ENCODE results near the gene UMAD1.
A peak's percentile ranks its signal among the peaks of the same experiment; 100 is the strongest.

- TF ChIP-seq, protein P1, sequence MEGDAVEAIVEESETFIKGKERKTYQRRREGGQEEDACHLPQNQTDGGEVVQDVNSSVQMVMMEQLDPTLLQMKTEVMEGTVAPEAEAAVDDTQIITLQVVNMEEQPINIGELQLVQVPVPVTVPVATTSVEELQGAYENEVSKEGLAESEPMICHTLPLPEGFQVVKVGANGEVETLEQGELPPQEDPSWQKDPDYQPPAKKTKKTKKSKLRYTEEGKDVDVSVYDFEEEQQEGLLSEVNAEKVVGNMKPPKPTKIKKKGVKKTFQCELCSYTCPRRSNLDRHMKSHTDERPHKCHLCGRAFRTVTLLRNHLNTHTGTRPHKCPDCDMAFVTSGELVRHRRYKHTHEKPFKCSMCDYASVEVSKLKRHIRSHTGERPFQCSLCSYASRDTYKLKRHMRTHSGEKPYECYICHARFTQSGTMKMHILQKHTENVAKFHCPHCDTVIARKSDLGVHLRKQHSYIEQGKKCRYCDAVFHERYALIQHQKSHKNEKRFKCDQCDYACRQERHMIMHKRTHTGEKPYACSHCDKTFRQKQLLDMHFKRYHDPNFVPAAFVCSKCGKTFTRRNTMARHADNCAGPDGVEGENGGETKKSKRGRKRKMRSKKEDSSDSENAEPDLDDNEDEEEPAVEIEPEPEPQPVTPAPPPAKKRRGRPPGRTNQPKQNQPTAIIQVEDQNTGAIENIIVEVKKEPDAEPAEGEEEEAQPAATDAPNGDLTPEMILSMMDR (IDR thresholded peaks at IDR 0.05), result peak in 10 of 12 donors; percentile 6 to 50 (median 36)
- TF ChIP-seq POLR2A (IDR thresholded peaks at IDR 0.05), result no peak
Observed at GRCh38 chr7:7662527-7662926, 22.0 kb downstream of the UMAD1 start.

All from heart left ventricle (tissue), 13 donors.